Esophagus muscularis mucosa (tissue), 3 donors: Measurements from ENCODE around the gene TAL1.

Experiments
- CTCF ChIP-seq, 3 experiments: fragments of 200-600 bp in 2 of 3; fragments of 450-650 bp in 1 of 3; sonication (generic) in 2 of 3; IDR thresholded peaks; one replicate each; pipeline ENCODE4 v1.5.1; 2017 to 2019; ENCODE audit warnings: antibody characterized with exemption in 3 of 3, mild to moderate bottlenecking in 2 of 3, moderate library complexity in 1 of 3
- POLR2A ChIP-seq: fragments of 450-650 bp; IDR thresholded peaks from one replicate; pipeline ENCODE4 v1.6.1; 2017; ENCODE audit warnings: antibody characterized with exemption, moderate library complexity, mild to moderate bottlenecking, low read depth

- no peak for TF ChIP-seq CTCF (IDR thresholded peaks at IDR 0.05)
- TF ChIP-seq POLR2A: no peak
Measured at GRCh38 chr1:47249755-47250154, 17.7 kb upstream of the TAL1 start.
